ENCODE measurements around the gene LRRC53.

Gene LRRC53

GRCh38 chr1:74471470-74471869, 40.9 kb downstream of the LRRC53 start:
- TF ChIP-seq, protein P1, sequence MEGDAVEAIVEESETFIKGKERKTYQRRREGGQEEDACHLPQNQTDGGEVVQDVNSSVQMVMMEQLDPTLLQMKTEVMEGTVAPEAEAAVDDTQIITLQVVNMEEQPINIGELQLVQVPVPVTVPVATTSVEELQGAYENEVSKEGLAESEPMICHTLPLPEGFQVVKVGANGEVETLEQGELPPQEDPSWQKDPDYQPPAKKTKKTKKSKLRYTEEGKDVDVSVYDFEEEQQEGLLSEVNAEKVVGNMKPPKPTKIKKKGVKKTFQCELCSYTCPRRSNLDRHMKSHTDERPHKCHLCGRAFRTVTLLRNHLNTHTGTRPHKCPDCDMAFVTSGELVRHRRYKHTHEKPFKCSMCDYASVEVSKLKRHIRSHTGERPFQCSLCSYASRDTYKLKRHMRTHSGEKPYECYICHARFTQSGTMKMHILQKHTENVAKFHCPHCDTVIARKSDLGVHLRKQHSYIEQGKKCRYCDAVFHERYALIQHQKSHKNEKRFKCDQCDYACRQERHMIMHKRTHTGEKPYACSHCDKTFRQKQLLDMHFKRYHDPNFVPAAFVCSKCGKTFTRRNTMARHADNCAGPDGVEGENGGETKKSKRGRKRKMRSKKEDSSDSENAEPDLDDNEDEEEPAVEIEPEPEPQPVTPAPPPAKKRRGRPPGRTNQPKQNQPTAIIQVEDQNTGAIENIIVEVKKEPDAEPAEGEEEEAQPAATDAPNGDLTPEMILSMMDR (IDR thresholded peaks at IDR 0.05; ENCODE audit: poor library complexity, severe bottlenecking), result no peak
- Histone ChIP-seq H3K4me3 (ENCODE audit: severe bottlenecking) (no peak overlapping the region), H3K36me3 (ENCODE audit: low read depth) (no peaks in the 10 kb centered on the region), H3K27ac (ENCODE audit: poor library complexity, severe bottlenecking) (no peak overlapping the region), H3K27me3 (ENCODE audit: insufficient read depth, poor library complexity, severe bottlenecking) (peaks cover 7% of the 10 kb centered on the region), H3K4me1 (ENCODE audit: insufficient read depth, poor library complexity, severe bottlenecking) (no peaks in the 10 kb centered on the region), H3K9me3 (ENCODE audit: severe bottlenecking) (no peaks in the 10 kb centered on the region)
- ATAC-seq (ENCODE audit: low read depth) (no peak), DNase-seq (ENCODE audit: low spot score) (no peak)

GRCh38 chr1:74470936-74471335, 41.5 kb downstream of the LRRC53 start:
- peaks cover 4% of the 10 kb centered on the region for H3K27me3 ChIP-seq (ENCODE audit: insufficient read depth, poor library complexity, severe bottlenecking)
- TF ChIP-seq, protein P1 (IDR thresholded peaks at IDR 0.05; ENCODE audit: poor library complexity, severe bottlenecking), result no peak
- no peaks in the 10 kb centered on the region for H3K36me3 ChIP-seq (ENCODE audit: low read depth)
- ATAC-seq (ENCODE audit: low read depth), result no peak
- no peak overlapping the region for H3K4me3 ChIP-seq (ENCODE audit: severe bottlenecking)
- no peak overlapping the region for H3K27ac ChIP-seq (ENCODE audit: poor library complexity, severe bottlenecking)
- H3K4me1 ChIP-seq (ENCODE audit: insufficient read depth, poor library complexity, severe bottlenecking), result no peaks in the 10 kb centered on the region
- DNase-seq (ENCODE audit: low spot score), result no peak
- H3K9me3 ChIP-seq (ENCODE audit: severe bottlenecking), result no peaks in the 10 kb centered on the region

DNA sequence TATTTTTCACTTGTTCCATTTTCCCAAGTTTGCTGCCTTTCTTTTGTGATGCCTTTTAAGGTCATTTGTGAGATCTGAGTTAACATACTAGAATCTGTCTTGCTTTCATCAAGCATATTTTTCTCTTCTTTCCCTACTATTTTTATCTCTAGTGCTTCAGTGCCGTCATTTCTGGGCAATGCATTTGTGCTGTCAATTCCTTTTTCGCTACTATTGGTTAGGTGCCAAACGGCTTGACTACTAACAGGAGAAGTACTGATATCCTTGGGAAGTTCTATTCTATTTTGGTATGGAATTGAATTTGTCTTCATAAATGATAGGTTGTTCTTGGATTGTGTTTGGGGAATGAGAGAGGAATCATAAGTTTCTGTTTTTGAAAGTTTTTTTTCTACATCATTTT, 42.2 kb downstream of the LRRC53 start:
- Histone ChIP-seq H3K36me3 (ENCODE audit: low read depth) (no peaks in the 10 kb centered on the region), H3K4me1 (ENCODE audit: insufficient read depth, poor library complexity, severe bottlenecking) (no peaks in the 10 kb centered on the region), H3K9me3 (ENCODE audit: severe bottlenecking) (no peaks in the 10 kb centered on the region), H3K4me3 (ENCODE audit: severe bottlenecking) (no peak overlapping the region), H3K27ac (ENCODE audit: poor library complexity, severe bottlenecking) (no peak overlapping the region), H3K27me3 (ENCODE audit: insufficient read depth, poor library complexity, severe bottlenecking) (peaks cover 4% of the 10 kb centered on the region)
- TF ChIP-seq, protein P1 (IDR thresholded peaks at IDR 0.05; ENCODE audit: poor library complexity, severe bottlenecking), result no peak
- ATAC-seq (ENCODE audit: low read depth), result no peak
- DNase-seq (ENCODE audit: low spot score), result no peak

DNA sequence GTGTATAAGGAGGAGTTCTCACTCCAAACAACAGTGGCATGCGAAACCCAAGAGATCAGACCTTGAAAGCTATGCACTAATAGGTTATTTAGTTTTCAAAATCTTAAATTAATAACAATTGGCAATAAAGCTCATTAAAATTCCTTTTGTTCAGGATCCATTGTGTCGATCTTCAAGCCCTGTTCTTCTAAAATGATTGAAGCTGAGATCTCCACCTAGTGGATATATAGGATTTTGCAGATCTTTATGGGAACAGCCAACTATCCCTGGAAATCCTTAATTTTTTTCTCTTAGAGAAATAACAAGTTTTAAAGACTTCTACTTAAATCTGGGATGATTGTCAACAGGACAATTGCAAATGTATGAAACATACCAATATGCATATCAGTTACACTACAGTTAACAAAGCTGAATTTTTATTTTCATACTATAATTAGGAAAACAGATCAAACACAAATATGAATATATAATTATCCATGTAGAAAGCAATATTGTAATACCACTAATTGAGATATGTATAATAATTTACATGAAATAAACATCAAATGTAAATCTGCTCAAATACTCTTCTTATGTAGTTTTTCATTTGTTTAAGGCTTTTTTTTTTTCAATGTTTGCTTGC, 43.3 kb downstream of the LRRC53 start:
- Histone ChIP-seq H3K9me3 (ENCODE audit: severe bottlenecking) (no peaks in the 10 kb centered on the region), H3K4me1 (ENCODE audit: insufficient read depth, poor library complexity, severe bottlenecking) (no peaks in the 10 kb centered on the region), H3K27me3 (ENCODE audit: insufficient read depth, poor library complexity, severe bottlenecking) (peaks cover 4% of the 10 kb centered on the region), H3K27ac (ENCODE audit: poor library complexity, severe bottlenecking) (no peak overlapping the region), H3K36me3 (ENCODE audit: low read depth) (no peaks in the 10 kb centered on the region), H3K4me3 (ENCODE audit: severe bottlenecking) (no peak overlapping the region)
- TF ChIP-seq, protein P1 (IDR thresholded peaks at IDR 0.05; ENCODE audit: poor library complexity, severe bottlenecking), result peak; percentile 75
- ATAC-seq (ENCODE audit: low read depth) (no peak), DNase-seq (ENCODE audit: low spot score) (no peak)

- DNase-seq (ENCODE audit: low spot score) (no peak), ATAC-seq (ENCODE audit: low read depth) (peak; percentile 29; the same call in 1 of the 3 replicates)
- Histone ChIP-seq H3K4me1 (ENCODE audit: insufficient read depth, poor library complexity, severe bottlenecking) (no peaks in the 10 kb centered on the region), H3K27ac (ENCODE audit: poor library complexity, severe bottlenecking) (no peak overlapping the region), H3K36me3 (ENCODE audit: low read depth) (no peaks in the 10 kb centered on the region), H3K9me3 (ENCODE audit: severe bottlenecking) (no peaks in the 10 kb centered on the region), H3K27me3 (ENCODE audit: insufficient read depth, poor library complexity, severe bottlenecking) (peaks cover 4% of the 10 kb centered on the region), H3K4me3 (ENCODE audit: severe bottlenecking) (no peak overlapping the region)
- TF ChIP-seq, protein P1 (IDR thresholded peaks at IDR 0.05; ENCODE audit: poor library complexity, severe bottlenecking), result no peak
Measured at GRCh38 chr1:74467786-74468377, 44.5 kb downstream of the LRRC53 start.

Data from RWPE2 (cell line).